Keratinocyte (primary cell): ENCODE data around the gene CTIF. TPM values are rescaled to one million over a fixed set of nuclear protein-coding genes. Genes with fewer than 3 reads are reported as not detected.

Experiments used
- DNase-seq: peaks from one replicate; pipeline ENCODE4 v3.0.0-alpha.2; 2011; ENCODE audit warnings: low read depth, missing footprints, low spot score
- FAIRE-seq: peaks from 2 replicates; lab custom pipeline; 2011; peaks lifted over from hg19 to GRCh38; lab: Jason Lieb, UNC
- H2AFZ ChIP-seq: 2 replicates; pipeline ENCODE4 v1.6.0; 2012; ENCODE audit warnings: low read length, control low read depth, inconsistent platforms; ENCODE audit not compliant: control insufficient read depth
- H3K27ac ChIP-seq: 2 replicates; pipeline ENCODE4 v1.5.1; 2011; ENCODE audit warnings: low read length; ENCODE audit not compliant: control insufficient read depth, insufficient read depth
- H3K27me3 ChIP-seq: 3 replicates; pipeline ENCODE4 v1.6.0; 2011; ENCODE audit warnings: low read length; ENCODE audit not compliant: control insufficient read depth, insufficient read depth; ENCODE audit errors: extremely low read depth
- H3K36me3 ChIP-seq, 2 experiments: 2 replicates in 1 of 2; 3 replicates in 1 of 2; pipeline ENCODE4 v1.5.1; 2011; ENCODE audit warnings: low read length in 2 of 2, mild to moderate bottlenecking in 1 of 2; ENCODE audit not compliant: control insufficient read depth in 2 of 2, insufficient read depth in 2 of 2; ENCODE audit errors: extremely low read depth in 1 of 2
- H3K4me1 ChIP-seq: 3 replicates; pipeline ENCODE4 v1.5.1; 2011; ENCODE audit warnings: low read length; ENCODE audit not compliant: control insufficient read depth, insufficient read depth; ENCODE audit errors: extremely low read depth
- H3K4me2 ChIP-seq: 3 replicates; pipeline ENCODE4 v1.6.0; 2011; ENCODE audit warnings: low read depth, low read length; ENCODE audit not compliant: control insufficient read depth, insufficient read depth; ENCODE audit errors: extremely low read depth
- H3K4me3 ChIP-seq, 3 experiments: fragments of 200-600 bp in 1 of 3; sonication (generic) in 1 of 3; 2 replicates in 2 of 3; 3 replicates in 1 of 3; pipeline ENCODE4 v1.5.1; 2011 to 2016; ENCODE audit warnings: low read length in 3 of 3, mild to moderate bottlenecking in 3 of 3, control low read depth in 2 of 3, inconsistent platforms in 1 of 3, low read depth in 1 of 3, mixed read lengths in 1 of 3, mixed run types in 1 of 3, moderate library complexity in 1 of 3; ENCODE audit not compliant: control insufficient read depth in 2 of 3, insufficient read depth in 2 of 3; ENCODE audit errors: extremely low read depth in 1 of 3
- H3K79me2 ChIP-seq: 2 replicates; pipeline ENCODE4 v1.6.0; 2012; ENCODE audit warnings: low read length; ENCODE audit not compliant: control insufficient read depth, insufficient read depth
- H3K9ac ChIP-seq: 3 replicates; pipeline ENCODE4 v1.6.0; 2011; ENCODE audit warnings: low read length; ENCODE audit not compliant: control insufficient read depth, insufficient read depth; ENCODE audit errors: extremely low read depth
- H3K9me1 ChIP-seq: 3 replicates; pipeline ENCODE4 v1.6.0; 2011; ENCODE audit warnings: low read length; ENCODE audit not compliant: control insufficient read depth, insufficient read depth; ENCODE audit errors: extremely low read depth
- H3K9me3 ChIP-seq: 2 replicates; pipeline ENCODE4 v1.5.1; 2012; ENCODE audit warnings: low read depth, low read length; ENCODE audit not compliant: control insufficient read depth
- H4K20me1 ChIP-seq: 3 replicates; pipeline ENCODE4 v1.6.0; 2011; ENCODE audit warnings: low read length; ENCODE audit not compliant: control insufficient read depth, insufficient read depth; ENCODE audit errors: extremely low read depth
- CTCF ChIP-seq, 3 experiments: IDR thresholded peaks in 1 of 3; conservative IDR thresholded peaks in 1 of 3; optimal IDR thresholded peaks in 1 of 3; 2 replicates in 2 of 3; 3 replicates in 1 of 3; pipeline versions ENCODE3 to v1.5.1; 2011; ENCODE audit warnings: low read length in 3 of 3, mild to moderate bottlenecking in 3 of 3, moderate library complexity in 2 of 3, control low read depth in 1 of 3, inconsistent platforms in 1 of 3; ENCODE audit not compliant: insufficient read depth in 2 of 3; ENCODE audit errors: extremely low read depth in 1 of 3
- EZH2 ChIP-seq: IDR thresholded peaks from one replicate; pipeline ENCODE4 v1.6.1; 2012; ENCODE audit warnings: inconsistent platforms, mild to moderate bottlenecking, low read length, moderate library complexity
- dilution Hi-C: fragments of 300-500 bp; cut with MboI; formaldehyde crosslinking; loops from one replicate; pipeline ENCODE4 v1.7.0; 2020; ENCODE audit warnings: low sequenced_read_pairs; ENCODE audit not compliant: extremely low pct_ligation_motif_present
- polyA plus RNA-seq, 5 experiments: library from polyadenylated mRNA; depleted of rRNA in 3 of 5; stranded (reverse) in 3 of 5; stranded (forward) in 1 of 5; unstranded in 1 of 5; fragments of >200 nt; gene quantifications; 1 replicate in 1 of 5; 2 replicates in 3 of 5; 3 replicates in 1 of 5; pipeline versions ENCODE4 v1.2.1 to v1.2.3, GENCODE V29; 2011 to 2012; ENCODE audit warnings: missing spikeins in 2 of 5, low read depth in 1 of 5, low replicate concordance in 1 of 5

CTIF gene
- polyA plus RNA-seq, 1 donor (not counting 4 experiments of a cell fraction or from before 2014, with no cell fraction given), result 15.0 TPM

DNA sequence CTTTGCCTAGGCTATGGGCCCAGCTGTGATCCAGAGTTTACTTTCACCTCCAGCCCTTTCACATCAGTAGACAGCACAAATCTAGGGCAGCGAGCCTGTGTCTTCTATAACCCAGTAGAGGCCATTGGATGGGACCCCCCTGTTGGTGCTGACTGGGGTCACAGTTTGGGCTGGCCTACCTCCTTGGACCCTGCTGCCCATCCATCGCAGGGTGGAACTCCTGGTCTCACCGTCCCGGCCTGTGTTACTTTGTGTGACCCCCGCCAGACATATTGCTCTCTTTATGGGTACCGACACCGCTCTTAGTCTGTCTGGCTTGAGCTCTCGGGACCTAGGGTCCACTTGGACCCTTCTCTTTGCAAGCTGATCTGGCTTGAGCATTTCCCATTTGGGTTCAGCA, 157.4 kb downstream of the CTIF start:
- Histone ChIP-seq H3K9me1 (no peaks in the 10 kb centered on the region), H3K9ac (no peak overlapping the region), H3K4me2 (no peak overlapping the region), H4K20me1 (no peaks in the 10 kb centered on the region), H3K36me3 (peaks cover 4 to 6% of the 10 kb centered on the region in 2 experiments), H3K9me3 (no peaks in the 10 kb centered on the region), H3K4me1 (no peaks in the 10 kb centered on the region), H2AFZ (no peak overlapping the region), H3K79me2 (no peaks in the 10 kb centered on the region), H3K27me3 (no peaks in the 10 kb centered on the region), H3K27ac (no peak overlapping the region), H3K4me3 (no peak overlapping the region)
- dilution Hi-C loops, result no loop called here
- no peak for DNase-seq
- no peak for FAIRE-seq
- TF ChIP-seq CTCF (optimal IDR thresholded peaks at IDR 0.05 in 1 of 3, IDR thresholded peaks at IDR 0.05 in 1 of 3, conservative IDR thresholded peaks at IDR 0.05 in 1 of 3; ENCODE audit: extremely low read depth in 1 of 3, insufficient read depth in 2 of 3, low read length in 3 of 3) (no peak), EZH2 (no peak)

GRCh38 chr18:48697441-48697840, 158.6 kb downstream of the CTIF start:
- Histone ChIP-seq H3K9me3 (no peaks in the 10 kb centered on the region), H3K4me1 (no peaks in the 10 kb centered on the region), H2AFZ (no peak overlapping the region), H3K27me3 (no peaks in the 10 kb centered on the region), H3K36me3 (peaks cover 5 to 6% of the 10 kb centered on the region in 2 experiments), H4K20me1 (no peaks in the 10 kb centered on the region), H3K9ac (no peak overlapping the region), H3K9me1 (no peaks in the 10 kb centered on the region), H3K4me3 (no peak overlapping the region), H3K4me2 (no peak overlapping the region), H3K79me2 (no peaks in the 10 kb centered on the region), H3K27ac (no peak overlapping the region)
- dilution Hi-C loops, result no loop called here
- TF ChIP-seq EZH2 (no peak), CTCF (optimal IDR thresholded peaks at IDR 0.05 in 1 of 3, IDR thresholded peaks at IDR 0.05 in 1 of 3, conservative IDR thresholded peaks at IDR 0.05 in 1 of 3; ENCODE audit: extremely low read depth in 1 of 3, insufficient read depth in 2 of 3, low read length in 3 of 3) (no peak)
- FAIRE-seq (no peak), DNase-seq (no peak)
